Peyer's patch (tissue), 4 donors: Measurements from ENCODE around the gene PEMT. TPM values are rescaled to one million over a fixed set of nuclear protein-coding genes. Genes with fewer than 3 reads are reported as not detected.

Experiments used
- DNase-seq, 3 donors: peaks; one replicate each; pipeline ENCODE4 v3.0.0-alpha.2; 2017 to 2019
- H3K27ac ChIP-seq, 4 donors: fragments of 200-600 bp; sonication (generic); one replicate each; pipeline ENCODE4 v1.5.1; 2016 to 2019
- H3K27me3 ChIP-seq, 2 donors: fragments of 200-600 bp; sonication (generic); one replicate each; pipeline ENCODE4 v1.5.1; 2019
- H3K36me3 ChIP-seq, 3 donors: fragments of 200-600 bp; sonication (generic); one replicate each; pipeline ENCODE4 v1.5.1; 2016 to 2019
- H3K4me1 ChIP-seq, 4 donors: fragments of 200-600 bp; sonication (generic); one replicate each; pipeline ENCODE4 v1.5.1; 2016 to 2019
- H3K4me3 ChIP-seq, 4 donors: fragments of 200-600 bp; sonication (generic); 1 replicate in 3 of 4; 2 replicates in 1 of 4; pipeline ENCODE4 v1.5.1; 2016 to 2019; ENCODE audit warnings: mild to moderate bottlenecking in 1 of 4
- H3K9me3 ChIP-seq, 4 donors: fragments of 200-600 bp; sonication (generic); one replicate each; pipeline ENCODE4 v1.5.1; 2016 to 2019; ENCODE audit warnings: mild to moderate bottlenecking in 1 of 4
- POLR2A ChIP-seq, 2 donors: fragments of 450-650 bp; IDR thresholded peaks; one replicate each; pipeline ENCODE4 v1.5.1; 2017; ENCODE audit warnings: antibody characterized with exemption in 2 of 2, mild to moderate bottlenecking in 2 of 2, moderate library complexity in 2 of 2
- total RNA-seq, 4 donors: library from RNA; depleted of rRNA; stranded (reverse); fragments of >200 nt; gene quantifications; one replicate each; pipeline ENCODE4 v1.1.0, GENCODE V29; 2016
- TF ChIP-seq, protein P1 (sequence below), 6 experiments: fragments of 450-650 bp in 4 of 6; fragments of 200-600 bp in 2 of 6; sonication (generic) in 1 of 6; IDR thresholded peaks; one replicate each; pipeline ENCODE4 v1.5.1; 2017 to 2019; ENCODE audit warnings: antibody characterized with exemption in 6 of 6, mild to moderate bottlenecking in 3 of 6, moderate library complexity in 1 of 6

The PEMT gene
- total RNA-seq, 4 donors from 2014 or later = 9.9 to 25.0 (median 17.8) TPM

- DNase-seq = no peak
- no peaks in the 10 kb centered on the region for H3K36me3 ChIP-seq
- no peaks in the 10 kb centered on the region for H3K4me1 ChIP-seq
- no peak overlapping the region for H3K4me3 ChIP-seq
- TF ChIP-seq, protein P1, sequence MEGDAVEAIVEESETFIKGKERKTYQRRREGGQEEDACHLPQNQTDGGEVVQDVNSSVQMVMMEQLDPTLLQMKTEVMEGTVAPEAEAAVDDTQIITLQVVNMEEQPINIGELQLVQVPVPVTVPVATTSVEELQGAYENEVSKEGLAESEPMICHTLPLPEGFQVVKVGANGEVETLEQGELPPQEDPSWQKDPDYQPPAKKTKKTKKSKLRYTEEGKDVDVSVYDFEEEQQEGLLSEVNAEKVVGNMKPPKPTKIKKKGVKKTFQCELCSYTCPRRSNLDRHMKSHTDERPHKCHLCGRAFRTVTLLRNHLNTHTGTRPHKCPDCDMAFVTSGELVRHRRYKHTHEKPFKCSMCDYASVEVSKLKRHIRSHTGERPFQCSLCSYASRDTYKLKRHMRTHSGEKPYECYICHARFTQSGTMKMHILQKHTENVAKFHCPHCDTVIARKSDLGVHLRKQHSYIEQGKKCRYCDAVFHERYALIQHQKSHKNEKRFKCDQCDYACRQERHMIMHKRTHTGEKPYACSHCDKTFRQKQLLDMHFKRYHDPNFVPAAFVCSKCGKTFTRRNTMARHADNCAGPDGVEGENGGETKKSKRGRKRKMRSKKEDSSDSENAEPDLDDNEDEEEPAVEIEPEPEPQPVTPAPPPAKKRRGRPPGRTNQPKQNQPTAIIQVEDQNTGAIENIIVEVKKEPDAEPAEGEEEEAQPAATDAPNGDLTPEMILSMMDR (IDR thresholded peaks at IDR 0.05) = no peak
- TF ChIP-seq POLR2A (IDR thresholded peaks at IDR 0.05) = no peak
- H3K27ac ChIP-seq = no peak overlapping the region
- H3K9me3 ChIP-seq = no peaks in the 10 kb centered on the region
- H3K27me3 ChIP-seq = no peaks in the 10 kb centered on the region
Measured at GRCh38 chr17:17577373-17577772, 14.1 kb downstream of the PEMT start.

DNA sequence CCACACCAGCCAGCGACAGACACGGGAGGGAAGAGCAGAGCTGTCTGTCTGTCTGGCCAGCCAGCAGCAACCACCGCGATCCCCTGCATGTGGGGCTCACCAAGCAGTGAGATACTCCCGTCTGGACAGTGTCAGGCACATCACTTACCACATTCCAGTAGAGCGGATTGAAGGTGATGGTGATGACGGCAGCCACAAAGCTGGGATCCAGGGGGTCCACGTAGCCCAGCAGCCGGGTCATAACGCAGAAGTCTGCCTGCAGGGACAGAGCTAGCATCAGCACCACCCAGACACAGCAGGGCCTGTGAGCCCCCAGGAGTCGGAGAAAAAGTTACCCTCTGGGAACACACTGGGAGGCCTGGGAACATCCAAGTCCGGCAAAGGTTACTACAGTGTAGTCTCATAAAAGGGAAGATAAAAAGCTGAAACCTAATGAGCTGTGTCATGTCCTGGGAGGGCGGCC lies 14.7 kb downstream of the PEMT start:
- Histone ChIP-seq H3K27me3 (no peaks in the 10 kb centered on the region), H3K9me3 (no peaks in the 10 kb centered on the region)

DNA sequence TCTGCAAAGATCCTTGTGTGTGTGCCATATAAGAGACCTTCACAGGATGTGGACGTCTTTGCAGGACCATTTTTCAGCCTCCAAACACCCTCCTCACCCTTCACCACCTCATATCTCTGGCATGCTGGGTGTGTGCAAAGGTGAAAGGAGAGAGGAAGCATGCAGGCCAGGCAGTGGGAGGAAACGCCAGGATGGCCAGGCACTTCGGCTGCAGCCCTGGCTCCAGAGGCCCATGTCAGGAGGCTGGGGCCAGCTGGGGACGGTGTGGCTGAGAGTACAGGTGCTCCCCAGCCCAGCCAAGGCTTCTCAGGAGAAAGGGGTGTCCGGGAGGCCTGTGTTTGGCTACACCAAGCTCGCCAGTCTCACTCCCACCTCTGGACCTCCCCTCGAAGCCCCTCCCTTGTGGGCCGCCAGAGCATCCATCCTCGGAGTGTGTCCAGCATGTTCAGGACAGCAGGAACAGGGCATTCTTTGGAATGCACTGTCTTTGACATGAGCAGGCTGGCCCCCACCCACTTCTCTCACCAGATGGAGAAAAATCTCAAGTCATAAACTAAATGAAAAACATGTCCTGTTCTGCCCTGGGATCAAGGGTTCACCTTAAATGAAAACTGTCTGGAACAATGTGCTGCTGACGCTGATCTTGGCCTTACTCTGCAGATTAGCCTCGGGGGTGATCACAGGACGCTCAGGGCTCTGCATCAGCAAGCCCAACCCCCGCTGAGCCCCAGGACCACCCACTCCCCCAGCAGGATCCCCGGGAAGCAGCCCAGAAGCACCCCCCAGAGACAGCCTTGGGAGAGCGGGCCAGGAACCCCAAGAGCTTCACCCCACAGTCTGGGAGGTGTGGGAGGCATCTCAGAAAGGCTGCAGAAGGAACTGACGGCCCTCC lies 15.9 kb downstream of the PEMT start:
- H3K27ac ChIP-seq = no peak overlapping the region
- H3K4me3 ChIP-seq = no peak overlapping the region
- no peaks in the 10 kb centered on the region for H3K9me3 ChIP-seq
- H3K27me3 ChIP-seq = no peaks in the 10 kb centered on the region
- H3K4me1 ChIP-seq = peaks cover 0 to 13% (median 0%) of the 10 kb centered on the region in 4 donors
- no peaks in the 10 kb centered on the region for H3K36me3 ChIP-seq
- TF ChIP-seq, protein P1 (IDR thresholded peaks at IDR 0.05) = no peak
- TF ChIP-seq POLR2A (IDR thresholded peaks at IDR 0.05) = no peak
- no peak for DNase-seq

More for the DNA sequence above, 14.7 kb downstream of the PEMT start:
- H3K27ac ChIP-seq = no peak overlapping the region
- TF ChIP-seq POLR2A (IDR thresholded peaks at IDR 0.05) = no peak
- TF ChIP-seq, protein P1 (IDR thresholded peaks at IDR 0.05) = no peak
- H3K36me3 ChIP-seq = no peaks in the 10 kb centered on the region
- H3K4me3 ChIP-seq = no peak overlapping the region
- DNase-seq = no peak
- H3K4me1 ChIP-seq = peaks cover 0 to 2% (median 0%) of the 10 kb centered on the region in 4 donors

DNA sequence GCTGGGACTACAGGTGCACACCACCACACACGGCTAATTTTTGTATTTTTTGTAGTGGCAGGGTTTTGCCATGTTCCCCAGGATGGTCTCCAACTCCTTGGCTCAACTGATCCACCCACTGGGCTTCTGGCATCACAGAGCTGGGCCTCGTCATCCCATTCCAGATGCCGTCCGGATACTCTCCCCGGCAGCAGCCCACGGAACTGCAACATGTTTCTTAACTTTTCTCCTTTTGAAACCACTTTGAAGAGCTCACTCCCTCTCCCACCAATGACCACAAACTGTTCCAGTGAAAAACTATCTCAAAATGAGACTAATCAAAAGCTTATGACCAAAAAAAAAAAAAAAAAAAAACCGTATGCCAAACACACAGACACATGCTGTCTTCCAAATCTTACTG lies 17.6 kb downstream of the PEMT start:
- no peak for DNase-seq
- Histone ChIP-seq H3K4me1 (peaks cover 0 to 21% (median 0%) of the 10 kb centered on the region in 4 donors), H3K27ac (no peak overlapping the region), H3K4me3 (no peak overlapping the region), H3K27me3 (no peaks in the 10 kb centered on the region), H3K9me3 (no peaks in the 10 kb centered on the region), H3K36me3 (no peaks in the 10 kb centered on the region)
- TF ChIP-seq POLR2A (IDR thresholded peaks at IDR 0.05) = no peak
- TF ChIP-seq, protein P1 (IDR thresholded peaks at IDR 0.05) = no peak

DNA sequence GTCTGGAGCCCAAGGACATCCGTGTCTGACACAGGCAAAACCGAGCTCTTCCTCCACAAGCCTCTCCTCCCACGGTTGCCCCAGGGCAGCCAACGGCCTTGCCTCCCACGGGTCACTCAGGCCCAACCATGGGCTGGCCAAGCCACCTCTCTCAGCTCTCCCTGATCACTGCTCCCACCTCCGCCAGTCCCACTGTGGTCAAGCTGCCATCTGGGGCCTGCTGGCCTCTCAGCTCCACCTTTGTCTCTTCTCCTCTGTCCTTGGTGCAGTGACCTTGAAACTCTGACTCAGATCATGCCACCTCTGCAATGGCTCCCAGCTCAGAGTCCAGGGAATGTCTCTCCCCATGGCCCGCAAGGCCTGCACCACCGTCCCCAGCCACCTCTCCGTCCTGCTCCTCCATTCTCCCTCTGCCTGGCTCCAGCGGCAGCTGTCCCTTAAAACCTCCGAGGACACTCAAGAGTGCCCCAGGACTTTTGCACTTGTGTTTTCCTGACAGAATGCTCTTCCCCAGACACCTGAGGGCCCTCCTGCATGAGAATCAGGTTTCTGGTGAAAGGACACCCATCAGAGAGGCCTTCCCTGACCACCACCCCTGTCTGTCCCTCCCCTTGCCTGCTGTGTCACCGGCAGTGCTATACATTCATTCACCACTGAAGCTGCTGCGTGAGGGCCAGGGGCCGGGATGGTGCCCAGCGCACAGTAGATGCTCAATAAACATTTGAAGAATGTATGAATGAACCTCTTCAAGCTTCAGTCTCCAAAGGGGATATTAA lies 19.3 kb downstream of the PEMT start:
- Histone ChIP-seq H3K36me3 (no peaks in the 10 kb centered on the region), H3K4me3 (no peak overlapping the region), H3K9me3 (no peaks in the 10 kb centered on the region), H3K27ac (no peak overlapping the region), H3K27me3 (no peaks in the 10 kb centered on the region), H3K4me1 (peaks cover 0 to 21% (median 0%) of the 10 kb centered on the region in 4 donors)
- no peak for DNase-seq
- TF ChIP-seq, protein P1 (IDR thresholded peaks at IDR 0.05) = no peak
- TF ChIP-seq POLR2A (IDR thresholded peaks at IDR 0.05) = no peak
